ENCODE measurements around the gene AVEN. TPM values are rescaled to one million over a fixed set of nuclear protein-coding genes. Genes with fewer than 3 reads are reported as not detected.

AVEN gene
- total RNA-seq, 1 donor from 2014 or later: 13.8 TPM

DNA sequence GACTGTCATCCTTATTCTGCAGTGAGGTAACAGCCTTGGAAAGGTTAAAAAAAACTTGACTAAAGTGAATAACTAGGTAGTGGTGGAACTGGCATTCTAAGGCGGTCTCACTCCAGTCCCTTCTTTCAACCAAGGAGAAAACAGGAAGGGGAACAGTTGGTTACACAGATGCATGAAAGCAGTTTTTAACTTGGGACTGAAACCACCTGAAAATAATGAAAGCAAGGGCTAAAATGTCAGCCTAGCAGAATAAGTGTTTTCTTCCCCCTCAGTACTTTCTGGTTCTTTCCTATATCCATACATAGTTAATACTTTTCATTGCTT is 748 bp upstream of the AVEN start:
- no peak overlapping the region for H3K27ac Mint-ChIP-seq (ENCODE audit: unreplicated experiment)

DNA sequence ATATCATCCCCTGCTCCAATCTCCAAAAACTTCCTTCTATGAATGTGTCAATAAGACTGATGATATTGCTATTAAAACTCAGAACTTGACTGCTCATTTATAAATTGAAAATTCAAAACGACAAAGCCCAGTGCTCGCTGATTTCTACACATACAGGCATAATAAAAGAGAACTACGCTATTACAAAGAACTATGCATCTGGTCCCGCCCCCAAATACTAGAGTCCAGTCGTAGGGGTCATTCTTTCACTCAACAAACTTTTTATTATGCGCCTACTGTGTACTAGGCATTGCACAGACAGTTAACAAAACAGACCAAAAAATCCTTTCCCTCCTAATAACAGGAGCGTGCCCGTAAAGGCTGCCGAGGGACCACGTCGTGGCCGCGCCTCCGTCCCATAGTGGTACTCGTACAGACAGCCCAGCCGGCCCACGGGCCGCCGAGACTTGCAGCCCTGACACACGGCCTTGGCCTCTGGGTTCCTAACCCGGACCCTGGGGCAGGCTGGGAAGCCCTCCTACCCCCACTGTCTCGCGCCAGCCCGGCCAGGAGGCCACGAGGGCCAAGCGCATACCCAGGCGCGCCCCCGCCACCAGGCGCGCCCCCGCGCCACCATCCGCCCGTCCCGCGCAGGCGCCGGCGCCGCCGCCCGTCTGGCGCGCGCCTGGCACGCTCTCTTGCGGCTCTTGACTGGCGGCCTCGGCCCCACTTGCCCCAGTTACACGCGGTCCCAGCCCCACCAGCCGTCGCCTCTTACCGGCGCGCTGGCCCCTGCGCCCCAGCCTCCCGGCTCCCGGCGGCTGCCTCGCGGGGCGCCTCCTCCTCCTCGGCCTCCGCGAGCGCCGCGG is 757 bp downstream of the AVEN start:
- Mint-ChIP-seq H3K27me3 (ENCODE audit: unreplicated experiment) (peaks cover 1% of the 10 kb centered on the region), H3K9me3 (ENCODE audit: unreplicated experiment) (peaks cover 3% of the 10 kb centered on the region), H3K36me3 (ENCODE audit: unreplicated experiment) (no peaks in the 10 kb centered on the region), H3K27ac (ENCODE audit: unreplicated experiment) (peak overlapping the region; percentile 90), H3K4me3 (ENCODE audit: unreplicated experiment) (peak overlapping the region; percentile 95), H3K4me1 (ENCODE audit: low read depth, unreplicated experiment) (peaks cover 6% of the 10 kb centered on the region)
- TF ChIP-seq, protein P1, sequence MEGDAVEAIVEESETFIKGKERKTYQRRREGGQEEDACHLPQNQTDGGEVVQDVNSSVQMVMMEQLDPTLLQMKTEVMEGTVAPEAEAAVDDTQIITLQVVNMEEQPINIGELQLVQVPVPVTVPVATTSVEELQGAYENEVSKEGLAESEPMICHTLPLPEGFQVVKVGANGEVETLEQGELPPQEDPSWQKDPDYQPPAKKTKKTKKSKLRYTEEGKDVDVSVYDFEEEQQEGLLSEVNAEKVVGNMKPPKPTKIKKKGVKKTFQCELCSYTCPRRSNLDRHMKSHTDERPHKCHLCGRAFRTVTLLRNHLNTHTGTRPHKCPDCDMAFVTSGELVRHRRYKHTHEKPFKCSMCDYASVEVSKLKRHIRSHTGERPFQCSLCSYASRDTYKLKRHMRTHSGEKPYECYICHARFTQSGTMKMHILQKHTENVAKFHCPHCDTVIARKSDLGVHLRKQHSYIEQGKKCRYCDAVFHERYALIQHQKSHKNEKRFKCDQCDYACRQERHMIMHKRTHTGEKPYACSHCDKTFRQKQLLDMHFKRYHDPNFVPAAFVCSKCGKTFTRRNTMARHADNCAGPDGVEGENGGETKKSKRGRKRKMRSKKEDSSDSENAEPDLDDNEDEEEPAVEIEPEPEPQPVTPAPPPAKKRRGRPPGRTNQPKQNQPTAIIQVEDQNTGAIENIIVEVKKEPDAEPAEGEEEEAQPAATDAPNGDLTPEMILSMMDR (IDR thresholded peaks at IDR 0.05; ENCODE audit: partially characterized antibody, unreplicated experiment): no peak
- peak; percentile 74 for DNase-seq

More for the DNA sequence above, 748 bp upstream of the AVEN start:
- Mint-ChIP-seq H3K36me3 (ENCODE audit: unreplicated experiment) (no peaks in the 10 kb centered on the region), H3K9me3 (ENCODE audit: unreplicated experiment) (peaks cover 3% of the 10 kb centered on the region), H3K4me3 (ENCODE audit: unreplicated experiment) (peak overlapping the region; percentile 88), H3K4me1 (ENCODE audit: low read depth, unreplicated experiment) (peaks cover 6% of the 10 kb centered on the region), H3K27me3 (ENCODE audit: unreplicated experiment) (peaks cover 3% of the 10 kb centered on the region)
- TF ChIP-seq, protein P1 (IDR thresholded peaks at IDR 0.05; ENCODE audit: partially characterized antibody, unreplicated experiment): no peak
- DNase-seq: no peak

DNA sequence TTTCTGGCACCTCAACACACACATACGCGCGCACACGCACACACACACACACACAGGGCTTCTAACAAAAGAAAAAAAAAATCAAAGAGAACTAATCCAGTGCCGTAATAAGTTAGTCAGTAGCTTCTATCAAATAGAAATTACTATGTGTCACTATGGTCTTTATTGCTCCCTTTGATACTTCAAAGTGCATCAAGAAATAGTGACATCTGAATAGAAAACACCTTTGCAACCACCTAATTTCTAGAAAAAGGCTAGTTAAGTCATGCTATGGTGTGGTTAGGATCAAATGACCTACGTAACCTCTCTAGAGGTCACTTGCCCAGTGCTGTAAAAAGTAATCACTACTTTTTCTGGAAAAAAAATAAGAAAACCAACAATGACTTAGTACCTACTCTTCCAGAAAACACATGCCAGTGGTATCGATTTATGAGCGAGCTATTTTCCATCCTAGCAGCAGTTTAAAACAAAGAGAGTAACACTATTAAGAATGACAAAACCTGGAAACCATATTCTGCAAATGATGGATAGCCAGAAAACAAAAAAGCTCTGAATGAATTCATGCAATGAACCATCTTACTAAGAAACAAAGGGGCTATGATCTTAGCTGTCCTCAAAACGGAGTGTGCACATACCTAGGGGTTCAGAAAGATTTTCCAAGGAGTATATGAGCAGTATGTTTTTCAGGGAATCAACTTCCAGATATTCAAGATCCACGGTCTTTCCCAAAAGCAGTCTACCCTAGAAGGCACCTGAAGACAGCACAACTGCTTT is 6.8 kb downstream of the AVEN start:
- DNase-seq: no peak
- TF ChIP-seq, protein P1 (IDR thresholded peaks at IDR 0.05; ENCODE audit: partially characterized antibody, unreplicated experiment): no peak
- Mint-ChIP-seq H3K27ac (ENCODE audit: unreplicated experiment) (no peak overlapping the region), H3K4me3 (ENCODE audit: unreplicated experiment) (no peak overlapping the region), H3K4me1 (ENCODE audit: low read depth, unreplicated experiment) (no peaks in the 10 kb centered on the region), H3K27me3 (ENCODE audit: unreplicated experiment) (peaks cover 2% of the 10 kb centered on the region), H3K9me3 (ENCODE audit: unreplicated experiment) (no peaks in the 10 kb centered on the region), H3K36me3 (ENCODE audit: unreplicated experiment) (no peaks in the 10 kb centered on the region)

DNA sequence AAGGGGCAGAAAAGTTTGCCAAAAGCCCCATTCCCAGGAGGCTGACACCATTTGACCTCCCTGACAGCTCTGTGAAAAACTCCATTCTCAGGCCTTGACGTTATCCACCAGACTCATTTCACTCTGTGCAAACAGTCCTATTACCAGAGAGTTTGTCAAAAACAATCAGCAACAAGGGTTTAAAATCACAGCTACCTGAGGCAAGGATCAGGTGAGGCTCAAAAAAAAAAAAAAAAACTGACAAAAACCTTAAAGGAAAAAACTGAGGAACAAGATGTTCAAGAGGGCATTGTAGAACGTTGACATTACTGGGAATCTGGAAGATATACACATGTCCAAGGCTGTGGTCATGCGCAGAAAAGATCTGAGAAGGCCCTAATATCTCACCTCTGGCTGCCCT is 11.4 kb downstream of the AVEN start:
- Mint-ChIP-seq H3K4me1 (ENCODE audit: low read depth, unreplicated experiment) (no peaks in the 10 kb centered on the region), H3K9me3 (ENCODE audit: unreplicated experiment) (no peaks in the 10 kb centered on the region), H3K27me3 (ENCODE audit: unreplicated experiment) (peaks cover 2% of the 10 kb centered on the region), H3K27ac (ENCODE audit: unreplicated experiment) (no peak overlapping the region), H3K36me3 (ENCODE audit: unreplicated experiment) (no peaks in the 10 kb centered on the region), H3K4me3 (ENCODE audit: unreplicated experiment) (no peak overlapping the region)
- DNase-seq: no peak
- TF ChIP-seq, protein P1 (IDR thresholded peaks at IDR 0.05; ENCODE audit: partially characterized antibody, unreplicated experiment): no peak

DNA sequence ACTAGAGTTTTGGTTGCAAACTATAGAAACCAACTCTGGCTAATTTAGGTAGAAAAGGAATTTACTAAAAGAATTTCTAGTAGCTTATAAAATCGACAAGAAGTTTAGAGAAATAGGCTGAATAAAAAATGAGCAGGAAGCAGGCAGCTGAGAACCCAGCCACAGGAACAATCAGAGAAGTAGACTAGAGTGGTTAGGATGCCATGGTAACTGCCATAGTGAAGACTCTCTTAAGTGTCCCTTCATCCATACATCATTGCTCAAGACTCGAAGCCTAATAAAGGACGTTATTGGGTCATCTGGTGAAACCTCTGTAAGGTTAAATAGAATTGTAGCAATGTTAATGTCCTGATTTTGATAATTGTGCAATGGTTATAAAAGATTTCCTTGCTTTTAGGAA is 13.8 kb downstream of the AVEN start:
- Mint-ChIP-seq H3K4me1 (ENCODE audit: low read depth, unreplicated experiment) (no peaks in the 10 kb centered on the region), H3K9me3 (ENCODE audit: unreplicated experiment) (no peaks in the 10 kb centered on the region), H3K4me3 (ENCODE audit: unreplicated experiment) (no peak overlapping the region), H3K27ac (ENCODE audit: unreplicated experiment) (no peak overlapping the region), H3K36me3 (ENCODE audit: unreplicated experiment) (no peaks in the 10 kb centered on the region), H3K27me3 (ENCODE audit: unreplicated experiment) (peaks cover 2% of the 10 kb centered on the region)
- TF ChIP-seq, protein P1 (IDR thresholded peaks at IDR 0.05; ENCODE audit: partially characterized antibody, unreplicated experiment): no peak
- no peak for DNase-seq
